NCI-H524 treated with DMSO at 0.1 percent for 48 hours (cell line): ENCODE measurements around the gene ANKS1A.

Source experiments
- DNase-seq: peaks from one replicate; lab custom pipeline; 2025; lab: John Stamatoyannopoulos, UW

The ANKS1A gene

DNA sequence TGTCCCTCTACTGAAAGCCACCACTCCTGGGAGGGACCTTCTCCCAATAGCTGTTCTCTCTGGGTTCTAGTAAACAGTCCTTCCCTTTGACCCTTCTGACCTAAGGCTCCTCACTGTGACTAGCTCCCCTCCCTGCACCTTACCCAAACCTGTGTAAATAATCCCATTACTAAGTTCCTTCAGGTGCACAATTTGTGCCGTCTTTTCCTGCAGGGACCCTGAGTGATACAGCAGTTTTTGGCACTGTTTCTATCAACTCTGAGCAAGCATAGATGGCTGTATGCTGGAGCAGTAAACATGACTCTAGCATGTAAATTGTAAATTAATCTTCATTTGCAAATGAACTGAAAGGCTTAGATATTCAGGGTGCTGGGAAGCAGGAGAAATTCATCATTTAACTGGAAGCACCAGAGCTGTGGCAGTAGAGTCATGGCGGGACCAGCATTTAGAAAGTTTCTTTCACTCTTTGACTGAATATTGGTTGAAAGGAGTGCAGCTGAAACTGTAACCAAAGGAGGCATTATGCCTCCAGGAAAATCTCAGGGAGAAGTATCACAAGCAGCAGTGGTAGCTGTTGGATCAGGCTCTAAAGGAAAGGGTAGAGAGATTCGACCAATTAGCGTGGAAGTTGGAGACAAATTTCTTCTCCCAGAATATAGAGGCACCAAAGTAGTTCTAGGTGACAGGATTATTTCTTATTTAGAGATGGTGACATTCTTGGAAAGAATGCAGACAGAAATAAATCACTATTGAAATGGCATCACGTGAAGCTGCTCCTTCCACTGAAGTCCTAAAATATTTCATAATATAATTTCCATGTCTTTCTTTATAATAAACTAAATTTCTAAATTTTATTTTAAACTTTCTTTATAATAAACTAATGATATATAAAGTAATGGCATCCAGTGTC is 134.3 kb downstream of the ANKS1A start:
- no peak for DNase-seq

DNA sequence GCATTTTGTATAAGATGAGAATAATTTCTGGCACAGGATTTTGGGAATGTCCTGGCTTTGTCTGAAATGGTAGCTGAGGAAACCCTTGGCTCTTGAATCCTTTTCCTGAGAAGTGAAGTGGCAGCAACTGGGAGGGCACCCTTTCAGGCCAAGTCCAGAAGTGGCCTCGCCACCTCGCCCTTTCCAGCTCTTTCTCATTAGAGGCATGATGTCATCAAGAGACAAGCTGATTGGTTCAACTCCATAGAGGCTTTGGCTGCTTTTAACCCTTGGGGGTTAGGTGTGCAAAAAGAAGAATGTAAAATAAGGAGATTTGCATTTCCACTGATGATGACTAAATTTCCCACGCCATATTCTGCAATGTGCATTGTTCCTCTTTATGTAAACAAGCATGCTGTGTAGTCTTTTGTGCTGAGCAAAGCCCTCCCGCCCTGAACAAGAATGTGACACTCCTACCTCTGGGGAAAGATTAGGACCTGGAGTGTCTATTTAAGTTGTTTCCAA is 135.5 kb downstream of the ANKS1A start:
- DNase-seq = no peak

GRCh38 chr6:35025232-35026188 is 136.5 kb downstream of the ANKS1A start:
- DNase-seq = no peak

- DNase-seq = no peak
These were observed 137.6 kb downstream of the ANKS1A start for GRCh38 chr6:35026434-35027222.

DNA sequence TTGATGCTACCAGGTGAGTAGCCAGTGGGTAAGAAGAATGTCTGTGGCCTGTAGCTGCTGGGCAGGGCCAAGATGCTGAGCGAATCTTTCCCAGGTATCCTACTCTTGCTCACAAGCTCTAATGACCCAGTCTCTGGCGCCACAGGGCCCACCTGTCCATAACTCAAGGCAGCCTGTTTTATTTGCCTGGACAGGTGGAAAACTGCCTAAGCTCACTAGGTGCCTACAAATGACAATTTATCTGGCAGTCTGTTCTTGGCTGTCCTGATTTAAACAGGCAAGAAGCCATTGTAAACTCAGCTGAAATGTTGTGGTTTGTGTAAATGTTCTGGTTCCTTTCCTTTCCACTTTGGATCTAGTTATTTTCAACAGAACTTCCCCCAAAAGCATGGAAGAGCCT is 138.8 kb downstream of the ANKS1A start:
- DNase-seq = no peak

DNA sequence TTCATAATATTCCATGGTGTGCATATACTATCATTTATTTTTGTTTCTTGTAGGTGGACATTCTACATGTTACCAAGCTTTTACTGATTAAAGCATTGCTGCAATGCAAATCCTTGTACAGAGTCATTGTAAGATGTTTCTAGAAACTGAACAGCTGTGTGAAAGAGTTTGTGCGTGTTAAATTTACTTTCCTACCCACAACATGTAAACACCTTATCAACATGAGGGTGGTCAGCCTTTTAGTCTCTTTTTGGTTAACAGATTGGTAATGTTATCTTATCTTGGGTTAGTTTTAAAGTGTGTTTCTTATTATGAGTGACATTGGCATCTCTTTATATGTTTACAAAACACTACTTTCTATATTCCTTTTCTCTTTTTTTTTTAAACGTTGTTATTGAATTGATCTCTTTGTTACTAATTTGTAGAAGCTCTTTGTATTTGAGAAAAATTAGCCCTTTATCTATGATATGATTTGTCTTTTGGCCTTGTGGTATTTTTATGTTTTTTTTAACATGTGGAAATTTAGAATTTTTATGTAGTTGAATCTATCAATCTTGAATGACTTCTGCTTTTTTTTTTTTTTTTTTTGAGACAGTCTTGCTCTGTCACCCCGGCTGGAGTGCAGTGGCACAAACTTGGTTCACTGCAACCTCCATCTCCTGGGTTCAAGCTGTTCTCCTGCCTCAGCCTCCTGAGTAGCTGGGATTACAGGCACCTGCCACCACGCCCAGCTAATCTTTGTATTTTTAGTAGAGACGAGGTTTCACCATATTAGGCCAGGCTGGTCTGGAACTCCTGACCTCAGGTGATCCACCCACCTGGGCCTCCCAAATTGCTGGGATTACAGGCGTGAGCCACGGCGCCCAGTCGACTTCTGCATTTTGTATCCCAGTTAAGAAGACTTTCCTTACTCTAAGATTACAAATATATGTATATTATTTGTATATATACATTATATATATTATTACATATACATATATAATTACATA is 140.0 kb downstream of the ANKS1A start:
- DNase-seq = no peak

DNA sequence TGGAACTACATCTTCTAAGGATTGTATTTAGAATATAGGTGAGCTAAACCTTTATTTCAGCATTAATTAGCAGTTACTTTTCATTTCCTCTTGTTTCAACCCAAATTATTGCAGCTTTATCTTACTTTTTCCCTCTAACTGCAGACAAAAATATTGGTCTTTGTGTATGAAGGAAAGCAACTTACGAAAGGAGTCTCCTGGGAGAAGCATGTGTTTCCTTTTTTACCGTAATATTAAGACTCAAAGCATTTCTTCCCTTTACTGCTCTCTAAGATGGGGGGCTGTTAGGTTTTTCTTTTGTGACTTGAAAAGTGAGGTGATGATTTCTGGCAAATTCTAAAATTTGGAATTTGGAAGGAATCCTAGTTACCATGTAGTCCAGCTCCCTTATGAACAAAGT is 141.0 kb downstream of the ANKS1A start:
- DNase-seq = no peak

- no peak for DNase-seq
These were observed 142.8 kb downstream of the ANKS1A start for GRCh38 chr6:35031611-35032529.

- DNase-seq = no peak
These were observed 144.6 kb downstream of the ANKS1A start for GRCh38 chr6:35033683-35034082.

GRCh38 chr6:35034411-35035191 is 145.5 kb downstream of the ANKS1A start:
- DNase-seq = no peak

- DNase-seq = no peak
These were observed 146.5 kb downstream of the ANKS1A start for GRCh38 chr6:35035481-35036030.

- DNase-seq = no peak
These were observed 147.2 kb downstream of the ANKS1A start for GRCh38 chr6:35036059-35036827.

DNA sequence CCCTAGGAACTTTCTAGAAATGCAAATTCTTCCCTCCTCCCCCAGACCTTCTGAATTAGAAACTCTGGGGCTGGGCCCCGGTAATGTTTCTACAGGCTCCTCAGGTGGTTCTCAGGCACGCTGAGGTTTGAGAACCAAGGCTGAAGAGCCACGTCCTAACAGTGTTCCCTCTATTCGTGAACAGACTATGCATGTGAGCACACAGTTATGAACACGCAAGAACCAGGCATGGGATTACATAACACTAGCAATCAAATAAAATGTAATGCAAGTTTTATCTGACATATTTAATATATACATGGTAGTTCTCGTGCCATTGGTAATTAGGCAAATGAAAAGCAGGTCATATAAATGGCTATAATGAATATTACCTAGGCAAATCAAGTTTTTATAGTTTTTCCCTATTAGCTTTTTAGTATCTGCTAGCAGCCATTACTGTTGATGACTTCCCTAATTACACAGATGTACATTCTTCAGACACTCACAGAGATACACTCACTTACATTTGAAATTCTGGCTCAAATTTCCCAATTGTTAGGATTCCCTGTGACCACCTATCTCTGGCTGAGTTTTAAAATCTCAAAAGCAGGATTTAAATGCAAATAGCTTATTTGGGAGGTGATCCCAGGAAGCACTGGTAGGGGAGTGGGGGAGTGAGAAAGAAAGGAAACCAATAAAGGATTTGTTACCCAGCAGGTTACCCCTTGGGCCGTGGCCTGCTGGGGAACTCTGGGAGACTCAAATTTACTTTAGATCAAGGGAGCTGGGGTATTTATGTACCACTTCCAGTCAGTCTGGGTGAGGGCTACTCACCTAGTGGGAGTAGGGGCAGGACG is 148.0 kb downstream of the ANKS1A start:
- DNase-seq = no peak

GRCh38 chr6:35037664-35038038 is 148.6 kb downstream of the ANKS1A start:
- DNase-seq = peak; percentile 36

DNA sequence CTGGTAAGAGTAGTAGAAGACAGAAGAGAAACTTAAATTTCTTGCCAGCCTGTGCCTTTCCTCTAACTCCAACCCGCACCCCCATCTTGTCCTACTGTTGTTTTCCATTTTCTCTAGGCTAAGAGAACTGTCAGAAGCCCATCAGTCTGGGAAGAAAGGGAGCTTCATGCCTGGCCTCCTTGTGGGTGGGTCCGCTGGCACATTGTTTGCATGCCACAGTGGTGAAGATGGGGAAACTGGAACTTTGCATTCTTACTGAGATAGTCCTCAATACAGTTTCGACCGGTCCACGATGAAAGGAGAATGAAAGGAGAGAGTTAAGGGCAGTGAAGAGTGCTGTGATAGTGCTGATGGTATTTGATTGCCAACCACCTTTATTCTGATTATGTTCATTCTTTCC is 149.0 kb downstream of the ANKS1A start:
- no peak for DNase-seq

DNA sequence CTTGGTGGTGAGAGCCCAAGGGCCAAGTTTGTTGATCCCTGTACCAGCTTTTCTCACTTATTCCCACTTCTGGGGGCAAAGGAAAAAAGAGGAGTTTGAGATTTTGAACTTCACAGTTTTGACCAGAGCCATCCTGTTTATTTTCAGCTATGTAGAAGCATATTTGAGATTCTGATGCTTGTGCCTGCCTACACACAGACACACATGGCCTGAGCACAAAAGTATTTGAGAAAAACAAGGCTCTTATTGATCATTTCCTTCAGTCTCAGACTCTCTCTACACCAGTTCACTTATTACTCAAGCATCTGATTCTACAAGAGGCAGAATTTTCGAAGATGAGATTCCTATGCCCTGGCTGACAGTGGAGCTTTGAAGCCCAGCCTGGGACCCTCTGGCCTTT is 151.3 kb downstream of the ANKS1A start:
- DNase-seq = no peak
